GM12878 (cell line): ENCODE results near the gene RAPGEF1. TPM values are rescaled to one million over a fixed set of nuclear protein-coding genes. Genes with fewer than 3 reads are reported as not detected.

Experiments used
- ATAC-seq: fragments of 200-7000 bp; cut with Tn5 transposase; 3 replicates; pipeline ENCODE4 v1.9.1; 2020; ENCODE audit warnings: mild to moderate bottlenecking, moderate library complexity
- BruUV-seq: library from RNA; stranded (reverse); fragments of 400-500 nt; replicated peaks from 2 replicates; lab custom pipeline; 2021; lab: Mats Ljungman, UMichigan
- CTCF ChIA-PET: fragments of 300-600 bp; sonication (Branson Sonifier 250); formaldehyde crosslinking; extraction: SDS; loops from one replicate; lab custom pipeline; 2021; ENCODE audit warnings: inconsistent platforms; lab: Yijun Ruan, JAX
- POLR2A ChIA-PET: fragments of 350-600 bp; formaldehyde crosslinking; extraction: SDS; loops from one replicate; lab custom pipeline; 2021; ENCODE audit warnings: inconsistent platforms; lab: Charles Lee
- RAD21 ChIA-PET: fragments of 300-600 bp; sonication (Branson Sonifier 250); formaldehyde crosslinking; loops from one replicate; lab custom pipeline; 2023; ENCODE audit warnings: antibody characterized with exemption; ENCODE audit not compliant: unreplicated experiment; lab: Charles Lee
- SMC1A ChIA-PET: fragments of 300-600 bp; sonication (Branson Sonifier 250); formaldehyde crosslinking; loops from one replicate; lab custom pipeline; 2023; ENCODE audit not compliant: unreplicated experiment, uncharacterized antibody; lab: Charles Lee
- DNase-seq: peaks from one replicate; pipeline ENCODE4 v3.0.0-alpha.2; 2011; ENCODE audit warnings: low read depth, low spot score
- FAIRE-seq: peaks from 3 replicates; lab custom pipeline; 2011; peaks lifted over from hg19 to GRCh38; lab: Jason Lieb, UNC
- H2AFZ ChIP-seq: 2 replicates; pipeline ENCODE4 v1.6.0; 2011; ENCODE audit warnings: low read depth, low read length, control low read depth; ENCODE audit not compliant: control insufficient read depth
- H3K27ac ChIP-seq: 2 replicates; pipeline ENCODE4 v1.5.1; 2011; ENCODE audit warnings: control low read depth; ENCODE audit not compliant: control insufficient read depth, insufficient read depth
- H3K27me3 ChIP-seq, 2 experiments: replicated peaks in 1 of 2; 2 replicates each; pipeline versions ENCODE4 v1.6.0 to v1.6.1; 2011; ENCODE audit warnings: low read length in 1 of 2; ENCODE audit not compliant: control insufficient read depth in 2 of 2, insufficient read depth in 2 of 2
- H3K36me3 ChIP-seq, 2 experiments: 2 replicates each; pipeline ENCODE4 v1.5.1; 2011; ENCODE audit warnings: low read length in 1 of 2; ENCODE audit not compliant: control insufficient read depth in 2 of 2, insufficient read depth in 2 of 2
- H3K4me1 ChIP-seq: 2 replicates; pipeline ENCODE4 v1.6.1; 2011; ENCODE audit warnings: mild to moderate bottlenecking, low read length, moderate library complexity, mixed read lengths; ENCODE audit not compliant: control insufficient read depth, insufficient read depth
- H3K4me2 ChIP-seq: 2 replicates; pipeline ENCODE4 v1.6.0; 2011; ENCODE audit warnings: control low read depth; ENCODE audit not compliant: control insufficient read depth, insufficient read depth
- H3K4me3 ChIP-seq: fragments of 200-600 bp; sonication (generic); 2 replicates; pipeline ENCODE4 v1.5.1; 2016
- H3K79me2 ChIP-seq: 2 replicates; pipeline ENCODE4 v1.6.0; 2011; ENCODE audit warnings: low read length; ENCODE audit not compliant: control insufficient read depth, insufficient read depth
- H3K9ac ChIP-seq: 2 replicates; pipeline ENCODE4 v1.8.0; 2011; ENCODE audit warnings: low read length, control low read depth, mixed read lengths; ENCODE audit not compliant: control insufficient read depth, insufficient read depth
- H3K9me3 ChIP-seq: replicated peaks from 3 replicates; pipeline ENCODE4 v1.5.1; 2011; ENCODE audit warnings: mild to moderate bottlenecking, low read length; ENCODE audit not compliant: control insufficient read depth, insufficient read depth
- H4K20me1 ChIP-seq: 2 replicates; pipeline ENCODE4 v1.6.0; 2011; ENCODE audit not compliant: control insufficient read depth, insufficient read depth
- ATF7 ChIP-seq: fragments of 450-650 bp; IDR thresholded peaks from 2 replicates; pipeline ENCODE4 v1.6.1; 2016; ENCODE audit warnings: low read depth, mild to moderate bottlenecking
- EED ChIP-seq: sonication (generic); IDR thresholded peaks from 2 replicates; pipeline ENCODE4 v1.6.1; 2016; ENCODE audit warnings: antibody characterized with exemption, low read depth
- NR2F1 ChIP-seq: fragments of 450-650 bp; conservative IDR thresholded peaks from 2 replicates; pipeline ENCODE4 v1.6.1; 2017; ENCODE audit warnings: mild to moderate bottlenecking
- NRF1 ChIP-seq: conservative IDR thresholded peaks from 2 replicates; pipeline ENCODE4 v1.6.1; 2011; ENCODE audit warnings: mild to moderate bottlenecking, low read depth, low read length, improper control_type of control experiment
- SMAD5 ChIP-seq: IDR thresholded peaks from 2 replicates; pipeline ENCODE4 v1.6.1; 2016; ENCODE audit warnings: antibody characterized with exemption, low read depth
- SPI1 ChIP-seq: IDR thresholded peaks from 2 replicates; pipeline ENCODE4 v1.6.1; 2011; ENCODE audit warnings: low read depth, mild to moderate bottlenecking, low read length, moderate library complexity, borderline replicate concordance; ENCODE audit not compliant: insufficient read depth
- ZNF207 ChIP-seq: fragments of 450-650 bp; IDR thresholded peaks from 2 replicates; pipeline ENCODE4 v1.6.1; 2014; ENCODE audit warnings: antibody characterized with exemption, mild to moderate bottlenecking, borderline replicate concordance
- WGBS: methylation state at CpG from one replicate; pipeline ENCODE4 v1.1.6; 2016; ENCODE audit warnings: low lambda C conversion rate; ENCODE audit not compliant: insufficient replicate concordance, insufficient coverage; ENCODE audit errors: missing lambda C conversion rate; 5-methylcytosine and 5-hydroxymethylcytosine counted together
- in situ Hi-C: fragments of 300-500 bp; cut with MboI; formaldehyde crosslinking; loops from 9 replicates; pipeline ENCODE4 v1.14.3; 2018; ENCODE audit warnings: mixed read lengths
- intact Hi-C: fragments of 100-400 bp; cut with micrococcal nuclease; formaldehyde crosslinking; loops from one replicate; pipeline ENCODE4 v1.14.2; 2022; ENCODE audit not compliant: unreplicated experiment
- polyA plus RNA-seq, 11 experiments: library from polyadenylated mRNA; depleted of rRNA in 4 of 11; unstranded in 6 of 11; stranded (reverse) in 5 of 11; fragments of >200 nt; fragmentation: Nextera tagmentation in 4 of 11; fragmentation: Illumina TruSeq in 1 of 11; extraction: Ambion mirVana in 4 of 11; extraction: Trizol in 1 of 11; gene quantifications; 1 replicate in 1 of 11; 2 replicates in 10 of 11; pipeline versions ENCODE4 v1.2.1 to v1.2.3, GENCODE V29; 2011 to 2016; ENCODE audit warnings: inconsistent platforms in 2 of 11, missing spikeins in 2 of 11, low read depth in 1 of 11
- total RNA-seq, 4 experiments: library from RNA; depleted of rRNA in 3 of 4; stranded (reverse); fragments of >200 nt in 3 of 4; fragmentation: Illumina TruSeq in 1 of 4; extraction: Trizol in 1 of 4; gene quantifications; 2 replicates each; pipeline versions ENCODE4 v1.2.1 to v1.2.3, GENCODE V29; 2013 to 2021
- TF ChIP-seq, protein P1 (sequence below): fragments of 450-650 bp; IDR thresholded peaks from 2 replicates; pipeline ENCODE4 v1.6.1; 2017; ENCODE audit warnings: mild to moderate bottlenecking, low read depth, inconsistent platforms; ENCODE audit not compliant: poor library complexity, severe bottlenecking
- TF ChIP-seq, protein P2 (sequence below): fragments of 450-650 bp; formaldehyde crosslinking; IDR thresholded peaks from 2 replicates; pipeline ENCODE4 v1.4.0; 2022; ENCODE audit warnings: mild to moderate bottlenecking, moderate library complexity
- TF ChIP-seq, protein P3 (sequence below): fragments of 450-650 bp; IDR thresholded peaks from 2 replicates; pipeline ENCODE4 v1.6.1; 2017; ENCODE audit warnings: mild to moderate bottlenecking, moderate library complexity
- TF ChIP-seq, protein P4 (sequence below), 3 experiments: IDR thresholded peaks in 2 of 3; conservative IDR thresholded peaks in 1 of 3; 2 replicates each; pipeline ENCODE4 v1.5.1; 2011; ENCODE audit warnings: low read depth in 3 of 3, low read length in 3 of 3, mild to moderate bottlenecking in 3 of 3, control low read depth in 2 of 3, moderate library complexity in 2 of 3, inconsistent platforms in 1 of 3, mixed read lengths in 1 of 3; ENCODE audit not compliant: control insufficient read depth in 2 of 3, insufficient read depth in 1 of 3; ENCODE audit errors: extremely low read depth in 1 of 3

The RAPGEF1 gene
- total and polyA plus RNA-seq, 10 of the 15 experiments (the other 5 are each of a cell fraction or from before 2014, with no cell fraction given) = 0.42 to 113 (median 45.9) TPM

DNA sequence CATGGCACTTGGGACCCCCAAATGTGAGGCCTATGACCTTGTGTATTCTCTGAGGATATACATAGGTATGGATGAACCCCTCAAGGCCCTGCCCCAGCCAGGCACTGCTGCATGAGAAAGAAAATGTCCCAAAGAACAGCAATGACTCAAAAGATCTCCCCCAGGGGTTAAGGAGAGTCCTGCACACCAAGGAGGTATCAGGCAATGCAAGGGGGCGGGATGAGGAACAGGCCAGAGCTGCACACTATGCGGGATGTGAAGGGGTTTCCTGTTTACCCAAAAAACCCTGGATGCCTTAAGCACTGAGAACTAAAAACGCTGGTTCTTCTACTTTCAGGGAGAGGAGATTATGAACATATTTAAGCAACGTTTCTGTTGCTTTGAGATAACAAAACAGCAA is 3.4 kb downstream of the RAPGEF1 start:
- Histone ChIP-seq H3K9ac (peak overlapping the region; percentile 69), H3K79me2 (peaks cover 83% of the 10 kb centered on the region), H3K27ac (peak overlapping the region; percentile 99), H3K36me3 (no peaks in the 10 kb centered on the region; a peak in 1 of 4 replicates), H4K20me1 (no peaks in the 10 kb centered on the region), H3K4me1 (peaks cover 56% of the 10 kb centered on the region), H3K27me3 (no peaks in the 10 kb centered on the region), H3K9me3 (no peaks in the 10 kb centered on the region), H3K4me3 (peak overlapping the region; percentile 70), H2AFZ (no peak overlapping the region), H3K4me2 (peak overlapping the region; percentile 80)
- ATAC-seq (peak; percentile 14), FAIRE-seq (no peak), DNase-seq (no peak)
- ChIA-PET CTCF (interaction anchor here (0.7 to 17.1 kb wide), 16 partner anchors 9 to 145 kb away, joined by 3 to 197 read pairs (median 5); no protein-coding TSS in a partner anchor), SMC1A (interaction anchor here (0.9 to 21.2 kb wide), 14 partner anchors 10 to 340 kb away, joined by 3 to 535 read pairs (median 7); no protein-coding TSS in a partner anchor), RAD21 (interaction anchor here (0.9 to 17.7 kb wide), 12 partner anchors 8 to 363 kb away, joined by 3 to 408 read pairs (median 25); no protein-coding TSS in a partner anchor), POLR2A (interaction anchor here (0.5 to 17.4 kb wide), 13 partner anchors 9 to 363 kb away, joined by 3 to 291 read pairs (median 5); no protein-coding TSS in a partner anchor)
- BruUV-seq = no TSS peak
- 1% methylated on average over 4 of the region's 4 CpGs for WGBS
- in situ Hi-C loops = no loop called here
- intact Hi-C loops = loop anchor here (5.0 to 10.0 kb wide), 3 partner anchors 34 to 342 kb away; partner anchors contain the start of gene PRRC2B
- TF ChIP-seq, protein P1, sequence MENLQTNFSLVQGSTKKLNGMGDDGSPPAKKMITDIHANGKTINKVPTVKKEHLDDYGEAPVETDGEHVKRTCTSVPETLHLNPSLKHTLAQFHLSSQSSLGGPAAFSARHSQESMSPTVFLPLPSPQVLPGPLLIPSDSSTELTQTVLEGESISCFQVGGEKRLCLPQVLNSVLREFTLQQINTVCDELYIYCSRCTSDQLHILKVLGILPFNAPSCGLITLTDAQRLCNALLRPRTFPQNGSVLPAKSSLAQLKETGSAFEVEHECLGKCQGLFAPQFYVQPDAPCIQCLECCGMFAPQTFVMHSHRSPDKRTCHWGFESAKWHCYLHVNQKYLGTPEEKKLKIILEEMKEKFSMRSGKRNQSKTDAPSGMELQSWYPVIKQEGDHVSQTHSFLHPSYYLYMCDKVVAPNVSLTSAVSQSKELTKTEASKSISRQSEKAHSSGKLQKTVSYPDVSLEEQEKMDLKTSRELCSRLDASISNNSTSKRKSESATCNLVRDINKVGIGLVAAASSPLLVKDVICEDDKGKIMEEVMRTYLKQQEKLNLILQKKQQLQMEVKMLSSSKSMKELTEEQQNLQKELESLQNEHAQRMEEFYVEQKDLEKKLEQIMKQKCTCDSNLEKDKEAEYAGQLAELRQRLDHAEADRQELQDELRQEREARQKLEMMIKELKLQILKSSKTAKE = no peak
- TF ChIP-seq ZNF207 = no peak
- TF ChIP-seq EED = peak; percentile 54
- TF ChIP-seq NR2F1 = no peak
- TF ChIP-seq, protein P2, sequence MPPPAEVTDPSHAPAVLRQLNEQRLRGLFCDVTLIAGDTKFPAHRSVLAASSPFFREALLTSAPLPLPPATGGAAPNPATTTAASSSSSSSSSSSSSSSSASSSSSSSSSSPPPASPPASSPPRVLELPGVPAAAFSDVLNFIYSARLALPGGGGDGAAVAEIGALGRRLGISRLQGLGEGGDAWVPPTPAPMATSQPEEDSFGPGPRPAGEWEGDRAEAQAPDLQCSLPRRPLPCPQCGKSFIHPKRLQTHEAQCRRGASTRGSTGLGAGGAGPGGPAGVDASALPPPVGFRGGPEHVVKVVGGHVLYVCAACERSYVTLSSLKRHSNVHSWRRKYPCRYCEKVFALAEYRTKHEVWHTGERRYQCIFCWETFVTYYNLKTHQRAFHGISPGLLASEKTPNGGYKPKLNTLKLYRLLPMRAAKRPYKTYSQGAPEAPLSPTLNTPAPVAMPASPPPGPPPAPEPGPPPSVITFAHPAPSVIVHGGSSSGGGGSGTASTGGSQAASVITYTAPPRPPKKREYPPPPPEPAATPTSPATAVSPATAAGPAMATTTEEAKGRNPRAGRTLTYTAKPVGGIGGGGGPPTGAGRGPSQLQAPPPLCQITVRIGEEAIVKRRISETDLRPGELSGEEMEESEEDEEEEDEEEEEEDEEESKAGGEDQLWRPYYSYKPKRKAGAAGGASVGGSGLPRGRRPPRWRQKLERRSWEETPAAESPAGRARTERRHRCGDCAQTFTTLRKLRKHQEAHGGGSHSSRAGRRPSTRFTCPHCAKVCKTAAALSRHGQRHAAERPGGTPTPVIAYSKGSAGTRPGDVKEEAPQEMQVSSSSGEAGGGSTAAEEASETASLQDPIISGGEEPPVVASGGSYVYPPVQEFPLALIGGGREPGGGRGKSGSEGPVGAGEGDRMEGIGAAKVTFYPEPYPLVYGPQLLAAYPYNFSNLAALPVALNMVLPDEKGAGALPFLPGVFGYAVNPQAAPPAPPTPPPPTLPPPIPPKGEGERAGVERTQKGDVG (CRISPR knock-in tag) = no peak
- TF ChIP-seq SMAD5 = no peak
- TF ChIP-seq, protein P3, sequence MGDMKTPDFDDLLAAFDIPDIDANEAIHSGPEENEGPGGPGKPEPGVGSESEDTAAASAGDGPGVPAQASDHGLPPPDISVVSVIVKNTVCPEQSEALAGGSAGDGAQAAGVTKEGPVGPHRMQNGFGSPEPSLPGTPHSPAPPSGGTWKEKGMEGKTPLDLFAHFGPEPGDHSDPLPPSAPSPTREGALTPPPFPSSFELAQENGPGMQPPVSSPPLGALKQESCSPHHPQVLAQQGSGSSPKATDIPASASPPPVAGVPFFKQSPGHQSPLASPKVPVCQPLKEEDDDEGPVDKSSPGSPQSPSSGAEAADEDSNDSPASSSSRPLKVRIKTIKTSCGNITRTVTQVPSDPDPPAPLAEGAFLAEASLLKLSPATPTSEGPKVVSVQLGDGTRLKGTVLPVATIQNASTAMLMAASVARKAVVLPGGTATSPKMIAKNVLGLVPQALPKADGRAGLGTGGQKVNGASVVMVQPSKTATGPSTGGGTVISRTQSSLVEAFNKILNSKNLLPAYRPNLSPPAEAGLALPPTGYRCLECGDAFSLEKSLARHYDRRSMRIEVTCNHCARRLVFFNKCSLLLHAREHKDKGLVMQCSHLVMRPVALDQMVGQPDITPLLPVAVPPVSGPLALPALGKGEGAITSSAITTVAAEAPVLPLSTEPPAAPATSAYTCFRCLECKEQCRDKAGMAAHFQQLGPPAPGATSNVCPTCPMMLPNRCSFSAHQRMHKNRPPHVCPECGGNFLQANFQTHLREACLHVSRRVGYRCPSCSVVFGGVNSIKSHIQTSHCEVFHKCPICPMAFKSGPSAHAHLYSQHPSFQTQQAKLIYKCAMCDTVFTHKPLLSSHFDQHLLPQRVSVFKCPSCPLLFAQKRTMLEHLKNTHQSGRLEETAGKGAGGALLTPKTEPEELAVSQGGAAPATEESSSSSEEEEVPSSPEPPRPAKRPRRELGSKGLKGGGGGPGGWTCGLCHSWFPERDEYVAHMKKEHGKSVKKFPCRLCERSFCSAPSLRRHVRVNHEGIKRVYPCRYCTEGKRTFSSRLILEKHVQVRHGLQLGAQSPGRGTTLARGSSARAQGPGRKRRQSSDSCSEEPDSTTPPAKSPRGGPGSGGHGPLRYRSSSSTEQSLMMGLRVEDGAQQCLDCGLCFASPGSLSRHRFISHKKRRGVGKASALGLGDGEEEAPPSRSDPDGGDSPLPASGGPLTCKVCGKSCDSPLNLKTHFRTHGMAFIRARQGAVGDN = no peak
- no peak for TF ChIP-seq NRF1
- TF ChIP-seq ATF7 = no peak
- peak; percentile 17; the same call in 1 of the 2 replicates for TF ChIP-seq SPI1
- TF ChIP-seq, protein P4, sequence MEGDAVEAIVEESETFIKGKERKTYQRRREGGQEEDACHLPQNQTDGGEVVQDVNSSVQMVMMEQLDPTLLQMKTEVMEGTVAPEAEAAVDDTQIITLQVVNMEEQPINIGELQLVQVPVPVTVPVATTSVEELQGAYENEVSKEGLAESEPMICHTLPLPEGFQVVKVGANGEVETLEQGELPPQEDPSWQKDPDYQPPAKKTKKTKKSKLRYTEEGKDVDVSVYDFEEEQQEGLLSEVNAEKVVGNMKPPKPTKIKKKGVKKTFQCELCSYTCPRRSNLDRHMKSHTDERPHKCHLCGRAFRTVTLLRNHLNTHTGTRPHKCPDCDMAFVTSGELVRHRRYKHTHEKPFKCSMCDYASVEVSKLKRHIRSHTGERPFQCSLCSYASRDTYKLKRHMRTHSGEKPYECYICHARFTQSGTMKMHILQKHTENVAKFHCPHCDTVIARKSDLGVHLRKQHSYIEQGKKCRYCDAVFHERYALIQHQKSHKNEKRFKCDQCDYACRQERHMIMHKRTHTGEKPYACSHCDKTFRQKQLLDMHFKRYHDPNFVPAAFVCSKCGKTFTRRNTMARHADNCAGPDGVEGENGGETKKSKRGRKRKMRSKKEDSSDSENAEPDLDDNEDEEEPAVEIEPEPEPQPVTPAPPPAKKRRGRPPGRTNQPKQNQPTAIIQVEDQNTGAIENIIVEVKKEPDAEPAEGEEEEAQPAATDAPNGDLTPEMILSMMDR (IDR thresholded peaks at IDR 0.05 in 2 of 3, conservative IDR thresholded peaks at IDR 0.05 in 1 of 3; ENCODE audit: control insufficient read depth in 2 of 3, extremely low read depth in 1 of 3, insufficient read depth in 1 of 3, low read depth in 3 of 3, low read length in 3 of 3) = peak in 1 of 3 experiments; percentile 14; a peak in 1 of 6 replicates
